DND-41 (cell line): Measurements from ENCODE around the gene GJB4.

ENCODE experiments used
- EZH2 ChIP-seq: IDR thresholded peaks from 3 replicates; pipeline ENCODE4 v1.6.1; 2012; ENCODE audit warnings: borderline replicate concordance, low read depth, mild to moderate bottlenecking, moderate library complexity, low read length, inconsistent platforms; ENCODE audit not compliant: severe bottlenecking
- TF ChIP-seq, protein P1 (sequence below): IDR thresholded peaks from 2 replicates; pipeline ENCODE4 v1.5.1; 2012; ENCODE audit warnings: borderline replicate concordance, low read length, moderate library complexity, mild to moderate bottlenecking; ENCODE audit not compliant: poor library complexity, severe bottlenecking; ENCODE audit errors: extremely low read depth

DNA sequence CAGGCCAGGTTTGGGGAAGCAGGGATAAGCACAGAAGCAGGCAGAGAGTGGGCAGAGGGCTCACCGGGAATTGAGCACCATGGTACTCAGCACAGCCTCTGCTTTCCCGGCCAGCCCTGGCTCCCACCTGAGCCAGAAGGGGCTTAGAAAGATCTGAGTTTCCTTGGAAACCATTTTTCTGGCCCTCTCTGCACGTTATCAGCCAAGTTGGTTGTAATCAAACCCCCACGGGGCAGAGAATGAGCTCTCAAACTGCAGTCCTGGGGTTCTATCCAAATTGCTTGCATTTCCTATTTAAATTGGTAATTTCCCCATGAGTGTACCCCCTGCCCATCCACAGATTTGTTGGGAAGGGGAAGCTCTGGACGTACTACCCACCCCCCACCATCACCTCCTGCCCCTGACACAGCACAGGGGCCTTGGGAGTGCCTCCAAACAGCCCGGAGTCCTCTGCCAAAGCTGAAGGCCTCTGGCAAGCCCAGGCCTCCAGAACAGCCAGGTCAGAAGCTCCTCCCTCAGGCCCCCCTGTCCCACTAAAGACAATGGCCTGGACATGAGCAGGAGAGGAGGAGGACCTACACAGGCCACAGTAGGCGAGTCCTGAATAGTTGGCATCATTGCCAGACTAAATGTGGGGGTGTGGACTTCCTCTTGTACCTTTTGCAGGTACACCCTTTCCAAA lies 47.4 kb upstream of the GJB4 start:
- TF ChIP-seq, protein P1, sequence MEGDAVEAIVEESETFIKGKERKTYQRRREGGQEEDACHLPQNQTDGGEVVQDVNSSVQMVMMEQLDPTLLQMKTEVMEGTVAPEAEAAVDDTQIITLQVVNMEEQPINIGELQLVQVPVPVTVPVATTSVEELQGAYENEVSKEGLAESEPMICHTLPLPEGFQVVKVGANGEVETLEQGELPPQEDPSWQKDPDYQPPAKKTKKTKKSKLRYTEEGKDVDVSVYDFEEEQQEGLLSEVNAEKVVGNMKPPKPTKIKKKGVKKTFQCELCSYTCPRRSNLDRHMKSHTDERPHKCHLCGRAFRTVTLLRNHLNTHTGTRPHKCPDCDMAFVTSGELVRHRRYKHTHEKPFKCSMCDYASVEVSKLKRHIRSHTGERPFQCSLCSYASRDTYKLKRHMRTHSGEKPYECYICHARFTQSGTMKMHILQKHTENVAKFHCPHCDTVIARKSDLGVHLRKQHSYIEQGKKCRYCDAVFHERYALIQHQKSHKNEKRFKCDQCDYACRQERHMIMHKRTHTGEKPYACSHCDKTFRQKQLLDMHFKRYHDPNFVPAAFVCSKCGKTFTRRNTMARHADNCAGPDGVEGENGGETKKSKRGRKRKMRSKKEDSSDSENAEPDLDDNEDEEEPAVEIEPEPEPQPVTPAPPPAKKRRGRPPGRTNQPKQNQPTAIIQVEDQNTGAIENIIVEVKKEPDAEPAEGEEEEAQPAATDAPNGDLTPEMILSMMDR = no peak
- no peak for TF ChIP-seq EZH2
